ENCODE measurements around the gene CGRRF1. TPM values are rescaled to one million over a fixed set of nuclear protein-coding genes. Genes with fewer than 3 reads are reported as not detected.

CGRRF1 gene
- total and polyA plus RNA-seq, 2 of the 13 experiments (the other 11 are each of a cell fraction or from before 2014, with no cell fraction given) = 16.8 to 18.2 TPM

DNA sequence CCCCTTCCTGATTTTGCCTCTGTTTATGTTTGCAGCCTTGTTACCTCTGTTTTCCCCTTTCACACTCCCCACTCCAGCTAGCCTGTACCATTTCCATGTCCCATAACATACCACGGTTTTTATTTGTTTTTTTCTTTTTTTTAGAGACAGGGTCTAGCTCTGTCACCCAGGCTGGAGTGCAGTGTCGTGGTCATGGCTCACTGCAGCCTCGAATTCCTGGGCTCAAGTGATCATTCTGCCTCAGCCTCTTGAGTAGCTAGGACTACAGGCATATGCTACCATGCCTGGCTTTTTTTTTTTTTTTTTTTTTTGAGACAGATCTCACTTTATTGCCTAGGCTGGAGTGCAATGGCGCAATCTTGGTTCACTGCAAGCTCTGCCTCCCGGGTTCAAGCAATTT, 38.8 kb downstream of the CGRRF1 start (continued):
- TF ChIP-seq TEF (CRISPR knock-in tag; IDR thresholded peaks at IDR 0.05) = no peak
- no peak for TF ChIP-seq RCOR2 (CRISPR knock-in tag; IDR thresholded peaks at IDR 0.05)
- no peak for TF ChIP-seq CEBPG (CRISPR knock-in tag; IDR thresholded peaks at IDR 0.05)

GRCh38 chr14:54549862-54550261, 40.2 kb downstream of the CGRRF1 start:
- FAIRE-seq (no peak), ATAC-seq (peak; percentile 30; the same call in 1 of the 3 replicates), DNase-seq (ENCODE audit: low spot score) (no peak)
- Histone ChIP-seq H3K4me2 (ENCODE audit: low read depth, low read length) (no peak overlapping the region), H3K4me1 (ENCODE audit: insufficient read depth, low read length) (peaks cover 14% of the 10 kb centered on the region; the same call in 1 of the 2 replicates), H3K27ac (ENCODE audit: extremely low read length, insufficient read depth, low read length) (no peak overlapping the region), H4K20me1 (ENCODE audit: insufficient read depth, low read length) (no peaks in the 10 kb centered on the region), H3K9me3 (ENCODE audit: low read length) (no peaks in the 10 kb centered on the region), H3K4me3 (replicated peaks in 1 of 3; ENCODE audit: insufficient read depth in 1 of 3, low read depth in 2 of 3, low read length in 3 of 3) (no peak overlapping the region), H3K36me3 (replicated peaks in 1 of 2; ENCODE audit: control insufficient read depth in 1 of 2, insufficient read depth in 2 of 2, low read length in 2 of 2) (no peaks in the 10 kb centered on the region), H3K79me2 (ENCODE audit: insufficient read depth, low read length) (no peaks in the 10 kb centered on the region), H3K9ac (ENCODE audit: insufficient read depth, low read depth, low read length) (no peak overlapping the region), H2AFZ (ENCODE audit: low read length) (no peak overlapping the region), H3K27me3 (ENCODE audit: control insufficient read depth in 1 of 2, insufficient read depth in 2 of 2, low read length in 2 of 2) (no peaks in the 10 kb centered on the region)
- CTCF ChIA-PET (ENCODE audit: low intra/inter-chr PET ratio, low total read pairs) = no interaction called here
- in situ Hi-C loops (cut with HindIII; ENCODE audit: extremely low pct_ligation_motif_present, low pct_unique_long_range_greater_than_20kb) (no loop called here), intact Hi-C loops (cut with micrococcal nuclease; ENCODE audit: unreplicated experiment) (no loop called here)
- BruUV-seq (replicated peaks) = no TSS peak
- WGBS (ENCODE audit: low lambda C conversion rate) = 31% methylated on average over 3 of the region's 3 CpGs
- POLR2A ChIA-PET = no interaction called here
- peak; percentile 54 to 95 for TF ChIP-seq REST (IDR thresholded peaks at IDR 0.05; ENCODE audit: borderline replicate concordance in 1 of 2, low read depth in 1 of 2, low read length in 2 of 2)
- 0 out of 2 replicates have a peak, but pooled peaks have one; percentile 22 for TF ChIP-seq ZGPAT (CRISPR knock-in tag; IDR thresholded peaks at IDR 0.05)
- peak; percentile 64; the same call in 1 of the 2 replicates for TF ChIP-seq WIZ (CRISPR knock-in tag; IDR thresholded peaks at IDR 0.05)
- no peak for TF ChIP-seq GPN1 (CRISPR knock-in tag; IDR thresholded peaks at IDR 0.05; ENCODE audit: borderline replicate concordance)
- no peak for TF ChIP-seq ZBTB25 (CRISPR knock-in tag; IDR thresholded peaks at IDR 0.05)
- TF ChIP-seq ZMYM4 (CRISPR knock-in tag; IDR thresholded peaks at IDR 0.05) = no peak
- no peak for TF ChIP-seq ATF7 (IDR thresholded peaks at IDR 0.05)
- TF ChIP-seq ATF7 (CRISPR knock-in tag; IDR thresholded peaks at IDR 0.05) = no peak
- peak; percentile 96 for TF ChIP-seq MIER2 (CRISPR knock-in tag; IDR thresholded peaks at IDR 0.05)
- peak; percentile 33; the same call in 1 of the 2 replicates for TF ChIP-seq SAP130 (CRISPR knock-in tag; IDR thresholded peaks at IDR 0.05; ENCODE audit: low read depth)
- 0 out of 2 replicates have a peak, but pooled peaks have one; percentile 25 for TF ChIP-seq IRF2 (CRISPR knock-in tag; IDR thresholded peaks at IDR 0.05)
- TF ChIP-seq EHMT2 (IDR thresholded peaks at IDR 0.05; ENCODE audit: borderline replicate concordance, low read depth, low read length) = peak; percentile 90
- TF ChIP-seq ZSCAN9 (CRISPR knock-in tag; IDR thresholded peaks at IDR 0.05; ENCODE audit: borderline replicate concordance) = 0 out of 2 replicates have a peak, but pooled peaks have one; percentile 45

All from HepG2 (cell line).